ENCODE results near the gene AKAP7.
"Not testable (repeated sequence)": the region's sequence is repeated elsewhere in the genome, so short reads cannot be mapped to it uniquely, and the experiment has no call there.

Gene AKAP7

GRCh38 chr6:131322125-131322524 lies 186.9 kb downstream of the AKAP7 start:
- H3K9me2 ChIP-seq (replicated peaks; ENCODE audit: insufficient read depth, low read length) = no peaks in the 10 kb centered on the region
- no peak overlapping the region for H3K9ac ChIP-seq (ENCODE audit: low read length)
- no peaks in the 10 kb centered on the region for H3K79me2 ChIP-seq (ENCODE audit: low read length)
- no peak for DNase-seq
- H2AFZ ChIP-seq (ENCODE audit: low read length) = no peak overlapping the region
- no peaks in the 10 kb centered on the region for H3K9me3 ChIP-seq (replicated peaks; ENCODE audit: insufficient read depth, low read length)
- H3F3A ChIP-seq (ENCODE audit: insufficient read depth, low read length) = no peaks in the 10 kb centered on the region
- TF ChIP-seq CTCF (IDR thresholded peaks at IDR 0.05; ENCODE audit: low read length) = no peak
- TF ChIP-seq EZH2 (optimal IDR thresholded peaks at IDR 0.05; ENCODE audit: low read depth, low read length) = no peak
- no peak for TF ChIP-seq EZH2phosphoT487 (IDR thresholded peaks at IDR 0.05; ENCODE audit: low read length)
- no peak overlapping the region for H3K4me2 ChIP-seq (ENCODE audit: low read depth, low read length)
- no peaks in the 10 kb centered on the region for H4K20me1 ChIP-seq (ENCODE audit: insufficient read depth, low read length)
- no peak overlapping the region for H3K27ac ChIP-seq (ENCODE audit: low read length)
- H3K4me1 ChIP-seq (ENCODE audit: low read length) = no peaks in the 10 kb centered on the region
- H3K4me3 ChIP-seq (ENCODE audit: low read length) = no peak overlapping the region
- no peaks in the 10 kb centered on the region for H3K36me3 ChIP-seq (replicated peaks; ENCODE audit: insufficient read depth, low read length)
- no peaks in the 10 kb centered on the region for H3K27me3 ChIP-seq (replicated peaks; ENCODE audit: insufficient read depth, low read length)

- not testable (repeated sequence) for H3K36me3 ChIP-seq (replicated peaks; ENCODE audit: insufficient read depth, low read length); DNase-seq; H3K4me3 ChIP-seq (ENCODE audit: low read length); H3K27ac ChIP-seq (ENCODE audit: low read length); H3K9ac ChIP-seq (ENCODE audit: low read length); H3F3A ChIP-seq (ENCODE audit: insufficient read depth, low read length); H3K27me3 ChIP-seq (replicated peaks; ENCODE audit: insufficient read depth, low read length); H2AFZ ChIP-seq (ENCODE audit: low read length); H3K79me2 ChIP-seq (ENCODE audit: low read length); H3K4me2 ChIP-seq (ENCODE audit: low read depth, low read length); H3K9me3 ChIP-seq (replicated peaks; ENCODE audit: insufficient read depth, low read length); H3K4me1 ChIP-seq (ENCODE audit: low read length); H3K9me2 ChIP-seq (replicated peaks; ENCODE audit: insufficient read depth, low read length); H4K20me1 ChIP-seq (ENCODE audit: insufficient read depth, low read length)
Observed at GRCh38 chr6:131325669-131326068, 190.4 kb downstream of the AKAP7 start.

GRCh38 chr6:131328727-131329126 lies 193.5 kb downstream of the AKAP7 start:
- not testable (repeated sequence) for H3K4me3 ChIP-seq (ENCODE audit: low read length); H3K9me3 ChIP-seq (replicated peaks; ENCODE audit: insufficient read depth, low read length); H3K36me3 ChIP-seq (replicated peaks; ENCODE audit: insufficient read depth, low read length); H4K20me1 ChIP-seq (ENCODE audit: insufficient read depth, low read length); H3K9me2 ChIP-seq (replicated peaks; ENCODE audit: insufficient read depth, low read length); H3K27me3 ChIP-seq (replicated peaks; ENCODE audit: insufficient read depth, low read length); H3K4me2 ChIP-seq (ENCODE audit: low read depth, low read length); H3F3A ChIP-seq (ENCODE audit: insufficient read depth, low read length); H3K27ac ChIP-seq (ENCODE audit: low read length); H3K4me1 ChIP-seq (ENCODE audit: low read length); H3K9ac ChIP-seq (ENCODE audit: low read length); DNase-seq; H2AFZ ChIP-seq (ENCODE audit: low read length); H3K79me2 ChIP-seq (ENCODE audit: low read length)

- DNase-seq = no peak
- Histone ChIP-seq H3K9me3 (replicated peaks; ENCODE audit: insufficient read depth, low read length) (no peaks in the 10 kb centered on the region), H3F3A (ENCODE audit: insufficient read depth, low read length) (no peaks in the 10 kb centered on the region), H4K20me1 (ENCODE audit: insufficient read depth, low read length) (no peaks in the 10 kb centered on the region), H3K79me2 (ENCODE audit: low read length) (no peaks in the 10 kb centered on the region), H3K9ac (ENCODE audit: low read length) (no peak overlapping the region), H3K27me3 (replicated peaks; ENCODE audit: insufficient read depth, low read length) (no peaks in the 10 kb centered on the region), H3K4me2 (ENCODE audit: low read depth, low read length) (no peak overlapping the region), H3K27ac (ENCODE audit: low read length) (no peak overlapping the region), H3K9me2 (replicated peaks; ENCODE audit: insufficient read depth, low read length) (no peaks in the 10 kb centered on the region), H3K36me3 (replicated peaks; ENCODE audit: insufficient read depth, low read length) (no peaks in the 10 kb centered on the region), H3K4me1 (ENCODE audit: low read length) (no peaks in the 10 kb centered on the region), H3K4me3 (ENCODE audit: low read length) (no peak overlapping the region), H2AFZ (ENCODE audit: low read length) (no peak overlapping the region)
- TF ChIP-seq CTCF (IDR thresholded peaks at IDR 0.05; ENCODE audit: low read length) (no peak), EZH2 (optimal IDR thresholded peaks at IDR 0.05; ENCODE audit: low read depth, low read length) (no peak), EZH2phosphoT487 (IDR thresholded peaks at IDR 0.05; ENCODE audit: low read length) (no peak)
Observed at GRCh38 chr6:131331151-131331550, 195.9 kb downstream of the AKAP7 start.

Measured in MM.1S (cell line).